SJSA1 (cell line): ENCODE data around the gene THRB. TPM values are rescaled to one million over a fixed set of nuclear protein-coding genes. Genes with fewer than 3 reads are reported as not detected.

Experiments
- DNase-seq, 2 experiments: peaks; one replicate each; pipeline ENCODE4 v3.0.0-alpha.2; 2015 to 2020; ENCODE audit warnings: low spot score in 2 of 2, low read depth in 1 of 2
- H3K27ac ChIP-seq: fragments of 250-450 bp; sonication (Bioruptor Pico); 2 replicates; pipeline ENCODE4 v1.5.1; 2020; ENCODE audit warnings: mild to moderate bottlenecking, moderate library complexity
- H3K27me3 ChIP-seq: fragments of 250-450 bp; sonication (Bioruptor Pico); replicated peaks from 2 replicates; pipeline ENCODE4 v1.5.1; 2020; ENCODE audit warnings: mild to moderate bottlenecking, moderate library complexity
- H3K36me3 ChIP-seq: fragments of 250-450 bp; sonication (Bioruptor Pico); 2 replicates; pipeline ENCODE4 v1.5.1; 2020; ENCODE audit warnings: mild to moderate bottlenecking
- H3K4me1 ChIP-seq: fragments of 250-450 bp; sonication (Bioruptor Pico); replicated peaks from 2 replicates; pipeline ENCODE4 v1.6.1; 2021; ENCODE audit warnings: mild to moderate bottlenecking
- H3K4me3 ChIP-seq: fragments of 250-450 bp; sonication (Bioruptor Pico); 2 replicates; pipeline ENCODE4 v1.5.1; 2020; ENCODE audit warnings: mild to moderate bottlenecking
- H3K9me3 ChIP-seq: fragments of 250-450 bp; sonication (Bioruptor Pico); replicated peaks from 2 replicates; pipeline ENCODE4 v1.5.1; 2020; ENCODE audit warnings: mild to moderate bottlenecking
- total RNA-seq: library from RNA; depleted of rRNA; stranded (reverse); fragments of >200 nt; shearing (Covaris generic); gene quantifications from 2 replicates; pipeline ENCODE4 v1.2.3, GENCODE V29; 2014

THRB gene
- total RNA-seq, 1 experiment from 2014 or later, result 3.2 TPM

GRCh38 chr3:24390169-24391130 lies 104.2 kb downstream of the THRB start:
- Histone ChIP-seq H3K27me3 (no peaks in the 10 kb centered on the region), H3K9me3 (no peaks in the 10 kb centered on the region), H3K36me3 (no peaks in the 10 kb centered on the region), H3K4me1 (peaks cover 22% of the 10 kb centered on the region), H3K27ac (no peak overlapping the region), H3K4me3 (no peak overlapping the region)
- no peak for DNase-seq

DNA sequence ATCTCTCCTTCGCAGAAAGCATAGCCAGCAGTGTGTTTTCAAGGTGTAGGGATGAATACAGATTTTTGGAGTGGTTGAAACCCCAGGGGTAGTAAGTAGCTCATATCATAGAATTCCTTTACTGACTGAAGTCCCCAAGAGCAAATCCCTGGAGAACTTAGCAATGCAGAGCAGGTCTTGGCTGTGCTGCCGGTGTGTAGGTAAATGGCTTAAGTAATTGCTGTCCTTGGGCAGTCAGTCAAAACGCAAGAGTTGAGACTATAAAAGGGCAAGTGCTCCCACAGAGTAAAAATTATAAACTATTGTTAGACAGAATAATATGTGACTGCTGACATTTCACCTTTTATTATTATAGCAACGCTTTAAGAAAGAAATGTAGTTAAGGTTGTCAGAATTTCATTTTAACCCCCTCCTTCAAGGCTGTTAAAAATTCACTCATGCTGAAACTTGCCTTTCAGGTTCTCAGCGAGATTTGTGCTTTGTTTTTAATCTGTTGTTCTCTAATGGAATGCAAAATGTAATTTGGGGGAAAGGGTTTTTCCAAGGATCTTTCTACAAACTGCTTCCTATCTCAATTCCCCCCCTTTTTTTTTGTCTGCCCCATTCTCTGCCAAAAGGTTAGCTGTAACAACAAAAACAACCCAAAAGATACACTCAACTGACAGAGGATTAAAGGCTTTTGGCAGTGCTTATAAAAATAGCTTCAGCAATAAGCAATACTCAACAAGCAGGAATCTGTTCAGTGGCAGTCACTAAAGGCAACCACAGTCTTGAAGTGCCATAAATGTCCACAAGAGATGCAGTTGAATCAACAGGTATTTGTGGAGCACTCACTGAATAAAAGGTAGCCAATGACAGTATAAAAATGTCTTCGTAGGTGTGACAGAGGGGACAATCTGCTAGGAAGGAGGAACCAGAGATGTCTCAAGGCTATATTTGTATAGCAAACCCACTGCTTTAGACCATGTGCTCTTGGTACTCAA lies 105.3 kb downstream of the THRB start:
- no peaks in the 10 kb centered on the region for H3K36me3 ChIP-seq
- H3K9me3 ChIP-seq, result no peaks in the 10 kb centered on the region
- no peak overlapping the region for H3K4me3 ChIP-seq
- no peaks in the 10 kb centered on the region for H3K27me3 ChIP-seq
- H3K4me1 ChIP-seq, result peaks cover 22% of the 10 kb centered on the region
- DNase-seq, result no peak
- no peak overlapping the region for H3K27ac ChIP-seq

DNA sequence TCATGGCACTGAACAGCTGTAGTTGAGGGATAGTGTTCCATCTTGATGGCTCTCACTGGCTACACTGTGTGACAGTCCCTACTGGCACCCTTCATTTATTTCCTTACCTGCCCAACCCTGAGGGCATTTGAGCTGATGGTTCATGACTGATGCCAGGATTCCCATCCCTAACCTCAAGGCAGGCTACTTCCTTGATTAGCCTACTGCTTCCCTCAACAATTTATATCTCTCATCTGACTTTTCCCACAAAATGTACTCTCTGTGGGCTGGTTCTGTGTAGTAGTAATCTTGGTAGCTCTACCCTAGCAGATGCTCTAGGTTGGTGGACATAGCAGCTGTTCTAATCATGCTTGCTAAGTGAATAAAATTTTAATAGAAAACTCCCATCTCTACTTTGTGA lies 106.0 kb downstream of the THRB start:
- no peak overlapping the region for H3K4me3 ChIP-seq
- H3K27me3 ChIP-seq, result no peaks in the 10 kb centered on the region
- DNase-seq, result no peak
- H3K36me3 ChIP-seq, result no peaks in the 10 kb centered on the region
- peaks cover 22% of the 10 kb centered on the region for H3K4me1 ChIP-seq
- H3K27ac ChIP-seq, result no peak overlapping the region
- no peaks in the 10 kb centered on the region for H3K9me3 ChIP-seq

GRCh38 chr3:24388159-24388558 lies 106.5 kb downstream of the THRB start:
- no peaks in the 10 kb centered on the region for H3K36me3 ChIP-seq
- H3K27ac ChIP-seq, result peak overlapping the region; percentile 47
- no peaks in the 10 kb centered on the region for H3K27me3 ChIP-seq
- H3K4me3 ChIP-seq, result no peak overlapping the region
- H3K9me3 ChIP-seq, result no peaks in the 10 kb centered on the region
- DNase-seq, result no peak
- H3K4me1 ChIP-seq, result peaks cover 22% of the 10 kb centered on the region

GRCh38 chr3:24387493-24387892 lies 107.2 kb downstream of the THRB start:
- H3K9me3 ChIP-seq, result no peaks in the 10 kb centered on the region
- H3K36me3 ChIP-seq, result no peaks in the 10 kb centered on the region
- H3K4me1 ChIP-seq, result peaks cover 22% of the 10 kb centered on the region
- H3K27me3 ChIP-seq, result no peaks in the 10 kb centered on the region
- no peak overlapping the region for H3K4me3 ChIP-seq
- DNase-seq, result peak in 1 of 2 experiments; percentile 49
- peak overlapping the region; percentile 82 for H3K27ac ChIP-seq

- DNase-seq, result peak in 1 of 2 experiments; percentile 15
- Histone ChIP-seq H3K36me3 (no peaks in the 10 kb centered on the region), H3K4me1 (peaks cover 22% of the 10 kb centered on the region), H3K4me3 (no peak overlapping the region), H3K27me3 (no peaks in the 10 kb centered on the region), H3K27ac (peak overlapping the region; percentile 82), H3K9me3 (no peaks in the 10 kb centered on the region)
These were observed 107.7 kb downstream of the THRB start for GRCh38 chr3:24387000-24387399.

DNA sequence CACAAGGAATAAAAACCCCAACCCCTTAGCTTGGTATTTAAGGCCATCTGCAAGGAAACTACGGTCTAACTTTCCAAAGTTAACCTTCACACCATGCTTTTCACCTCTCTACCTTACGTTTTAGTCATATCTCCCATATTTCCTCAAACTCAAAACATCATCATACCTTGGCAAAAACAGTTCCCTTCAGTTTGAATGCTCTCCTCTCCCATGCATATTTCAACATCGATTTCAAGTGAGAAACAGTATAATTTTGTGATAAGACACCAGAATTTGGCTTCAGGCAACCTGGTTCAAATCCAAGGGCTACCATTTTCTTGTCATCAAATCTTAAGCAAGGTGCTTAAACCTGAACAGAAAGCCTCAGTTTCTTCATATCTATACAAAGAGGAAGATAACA lies 108.2 kb downstream of the THRB start:
- no peaks in the 10 kb centered on the region for H3K36me3 ChIP-seq
- H3K9me3 ChIP-seq, result no peaks in the 10 kb centered on the region
- H3K4me3 ChIP-seq, result no peak overlapping the region
- peak overlapping the region; percentile 82; the same call in 1 of the 2 replicates for H3K27ac ChIP-seq
- peaks cover 22% of the 10 kb centered on the region for H3K4me1 ChIP-seq
- DNase-seq, result no peak
- no peaks in the 10 kb centered on the region for H3K27me3 ChIP-seq

GRCh38 chr3:24385012-24385615 lies 109.5 kb downstream of the THRB start:
- Histone ChIP-seq H3K9me3 (no peaks in the 10 kb centered on the region), H3K4me1 (peaks cover 22% of the 10 kb centered on the region), H3K27ac (no peak overlapping the region), H3K4me3 (no peak overlapping the region), H3K27me3 (no peaks in the 10 kb centered on the region), H3K36me3 (no peaks in the 10 kb centered on the region)
- no peak for DNase-seq

GRCh38 chr3:24382647-24383046 lies 112.0 kb downstream of the THRB start:
- Histone ChIP-seq H3K9me3 (no peaks in the 10 kb centered on the region), H3K36me3 (no peaks in the 10 kb centered on the region), H3K4me3 (no peak overlapping the region), H3K27ac (no peak overlapping the region), H3K4me1 (peaks cover 15% of the 10 kb centered on the region), H3K27me3 (no peaks in the 10 kb centered on the region)
- no peak for DNase-seq

DNA sequence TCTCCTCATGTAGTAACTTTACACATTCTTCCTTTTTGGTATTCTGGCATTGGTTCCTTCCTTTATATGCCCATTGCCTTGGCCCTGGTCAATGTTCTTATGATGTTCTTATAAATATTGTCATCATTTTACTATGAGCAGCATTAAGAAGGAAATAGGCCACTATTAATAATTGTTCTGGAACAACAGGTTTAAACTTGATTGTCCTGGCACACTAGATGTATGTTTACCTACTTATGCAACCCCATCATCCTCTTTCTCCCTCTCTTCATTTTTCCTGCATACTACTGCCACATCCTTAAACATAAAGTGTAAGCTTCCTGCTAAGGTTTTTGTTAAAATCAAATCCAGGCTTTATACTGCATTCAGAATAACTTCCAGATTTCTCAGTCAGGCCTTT lies 114.7 kb downstream of the THRB start:
- DNase-seq, result no peak
- no peaks in the 10 kb centered on the region; the same call in 1 of the 2 replicates for H3K27me3 ChIP-seq
- no peaks in the 10 kb centered on the region for H3K36me3 ChIP-seq
- no peaks in the 10 kb centered on the region for H3K9me3 ChIP-seq
- H3K27ac ChIP-seq, result no peak overlapping the region
- H3K4me1 ChIP-seq, result no peaks in the 10 kb centered on the region
- H3K4me3 ChIP-seq, result no peak overlapping the region

DNA sequence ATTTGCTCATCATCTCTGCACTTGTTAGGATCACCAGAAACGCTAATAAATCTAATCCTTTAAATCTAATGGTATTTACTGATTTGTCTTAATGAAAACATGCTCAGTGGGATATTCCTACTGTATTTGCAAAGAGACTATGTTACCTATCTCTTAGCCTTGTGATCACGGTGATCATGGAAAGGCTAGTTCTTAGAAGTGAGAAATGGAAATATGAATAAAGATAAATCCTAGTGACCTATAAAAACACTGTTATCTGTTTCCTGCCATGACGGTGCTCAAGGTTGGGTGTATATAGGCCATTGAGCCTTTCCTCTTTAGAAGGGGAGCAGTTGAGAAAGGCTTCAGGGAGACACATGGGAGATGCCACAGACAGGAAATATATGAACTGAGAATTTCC lies 116.3 kb downstream of the THRB start:
- no peak for DNase-seq
- no peaks in the 10 kb centered on the region; the same call in 1 of the 2 replicates for H3K27me3 ChIP-seq

GRCh38 chr3:24377218-24377993 lies 117.2 kb downstream of the THRB start:
- Histone ChIP-seq H3K4me3 (no peak overlapping the region), H3K9me3 (no peaks in the 10 kb centered on the region), H3K4me1 (0 out of 2 replicates have a peak, but pooled peaks cover 4% of the 10 kb centered on the region), H3K27ac (no peak overlapping the region), H3K27me3 (no peaks in the 10 kb centered on the region; the same call in 1 of the 2 replicates), H3K36me3 (no peaks in the 10 kb centered on the region)
- DNase-seq, result no peak

More for the DNA sequence above, 116.3 kb downstream of the THRB start:
- Histone ChIP-seq H3K9me3 (no peaks in the 10 kb centered on the region), H3K4me3 (no peak overlapping the region), H3K27ac (no peak overlapping the region), H3K36me3 (no peaks in the 10 kb centered on the region), H3K4me1 (0 out of 2 replicates have a peak, but pooled peaks cover 4% of the 10 kb centered on the region)
